GM10266 (cell line): ENCODE results near the gene ACY1.

Experiments
- DNase-seq: peaks from one replicate; pipeline ENCODE4 v3.0.0; 2012; ENCODE audit errors: extremely low spot score
- CTCF ChIP-seq: IDR thresholded peaks from 2 replicates; pipeline ENCODE4 v1.5.1; 2012; ENCODE audit warnings: mild to moderate bottlenecking, low read depth; ENCODE audit not compliant: control insufficient read depth, insufficient read depth; ENCODE audit errors: missing control alignments

Gene ACY1

GRCh38 chr3:51982352-51982837 is 940 bp upstream of the ACY1 start:
- TF ChIP-seq CTCF = peak; percentile 60
- peak; percentile 79 for DNase-seq

- no peak for TF ChIP-seq CTCF
- DNase-seq = no peak
Measured at GRCh38 chr3:51983578-51984268, 388 bp downstream of the ACY1 start.

DNA sequence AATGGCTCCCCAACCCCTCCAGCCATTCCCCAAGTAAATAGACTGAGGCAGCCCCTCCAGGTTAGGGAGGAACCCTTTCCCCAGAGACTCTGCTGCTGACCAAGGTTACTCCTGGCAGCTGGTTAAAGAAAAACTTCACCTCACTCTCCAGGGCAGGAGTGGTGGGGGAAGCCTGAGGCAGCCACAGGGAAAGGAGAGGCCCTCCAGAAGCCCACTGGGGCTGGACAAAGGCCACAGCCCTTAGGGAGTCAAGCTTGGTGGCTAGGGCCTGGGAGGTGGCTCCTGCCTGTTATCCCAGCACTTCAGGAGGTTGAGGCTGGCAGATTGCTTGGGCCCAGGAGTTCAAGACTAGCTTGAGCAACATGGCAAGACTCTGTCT is 923 bp downstream of the ACY1 start:
- no peak for DNase-seq

GRCh38 chr3:51985063-51985462 is 1.7 kb downstream of the ACY1 start:
- no peak for DNase-seq
- TF ChIP-seq CTCF = no peak

More for the DNA sequence above, 923 bp downstream of the ACY1 start:
- no peak for TF ChIP-seq CTCF

DNA sequence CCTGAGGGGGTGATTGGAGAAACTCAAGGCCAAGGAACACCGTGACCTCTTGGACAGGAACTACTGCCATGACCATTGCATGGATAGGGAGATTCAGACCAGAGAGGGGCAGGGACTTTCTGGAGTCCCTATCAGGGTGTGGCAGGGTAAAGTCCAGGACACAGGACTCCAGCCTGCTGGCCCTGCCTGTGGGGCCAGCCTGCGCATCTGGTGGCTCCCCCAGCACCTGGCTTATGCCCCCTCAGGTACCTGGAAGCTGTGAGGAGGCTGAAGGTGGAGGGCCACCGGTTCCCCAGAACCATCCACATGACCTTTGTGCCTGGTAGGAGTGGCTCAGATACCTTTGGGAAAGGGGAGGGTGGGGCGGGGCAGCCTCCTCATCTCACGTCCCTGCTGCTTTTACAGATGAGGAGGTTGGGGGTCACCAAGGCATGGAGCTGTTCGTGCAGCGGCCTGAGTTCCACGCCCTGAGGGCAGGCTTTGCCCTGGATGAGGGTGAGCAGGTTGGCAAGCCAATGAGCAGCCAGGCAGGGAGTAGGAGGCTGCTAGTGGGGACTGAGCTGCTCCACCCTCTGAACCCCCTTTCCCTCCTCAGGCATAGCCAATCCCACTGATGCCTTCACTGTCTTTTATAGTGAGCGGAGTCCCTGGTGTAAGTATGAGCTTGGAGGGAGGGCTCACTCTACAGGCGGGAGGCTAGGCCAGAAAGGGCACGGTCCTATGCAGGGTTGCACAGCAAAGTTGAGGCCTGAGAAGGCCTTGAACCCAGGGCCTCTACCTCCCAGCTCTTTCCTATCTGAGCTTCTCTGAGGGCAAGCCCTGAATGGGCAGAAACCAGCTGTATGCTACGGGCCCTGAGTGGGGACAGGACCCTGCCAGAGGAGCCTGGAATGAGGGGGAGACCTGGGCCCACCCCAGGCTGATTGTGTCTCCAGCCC is 2.9 kb downstream of the ACY1 start:
- DNase-seq = no peak
- no peak for TF ChIP-seq CTCF

- no peak for DNase-seq
- TF ChIP-seq CTCF = no peak
Measured at GRCh38 chr3:51987568-51987967, 4.2 kb downstream of the ACY1 start.
